Measurements from ENCODE around the gene USP15.

DNA sequence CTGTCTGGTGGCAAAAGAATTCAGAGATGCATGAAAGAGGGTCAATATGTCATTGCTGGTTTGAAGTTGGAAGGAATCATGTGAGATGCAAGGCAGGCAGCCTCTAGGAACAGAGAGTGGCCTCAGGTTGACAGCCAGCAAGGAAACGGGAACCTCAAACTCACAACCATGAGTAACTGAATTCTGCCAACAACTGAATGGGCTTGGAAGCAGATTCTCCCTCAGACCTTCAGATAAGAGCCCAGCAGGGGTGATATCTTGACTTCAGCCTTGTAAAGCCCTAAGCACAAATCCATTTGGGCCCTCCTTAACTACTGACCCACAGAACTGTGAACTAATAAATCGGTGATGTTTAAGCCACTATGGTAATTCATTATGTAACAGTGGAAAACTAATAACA is 35.8 kb downstream of the USP15 start:
- no peak for TF ChIP-seq POLR2A (IDR thresholded peaks at IDR 0.05)
- TF ChIP-seq, protein P1, sequence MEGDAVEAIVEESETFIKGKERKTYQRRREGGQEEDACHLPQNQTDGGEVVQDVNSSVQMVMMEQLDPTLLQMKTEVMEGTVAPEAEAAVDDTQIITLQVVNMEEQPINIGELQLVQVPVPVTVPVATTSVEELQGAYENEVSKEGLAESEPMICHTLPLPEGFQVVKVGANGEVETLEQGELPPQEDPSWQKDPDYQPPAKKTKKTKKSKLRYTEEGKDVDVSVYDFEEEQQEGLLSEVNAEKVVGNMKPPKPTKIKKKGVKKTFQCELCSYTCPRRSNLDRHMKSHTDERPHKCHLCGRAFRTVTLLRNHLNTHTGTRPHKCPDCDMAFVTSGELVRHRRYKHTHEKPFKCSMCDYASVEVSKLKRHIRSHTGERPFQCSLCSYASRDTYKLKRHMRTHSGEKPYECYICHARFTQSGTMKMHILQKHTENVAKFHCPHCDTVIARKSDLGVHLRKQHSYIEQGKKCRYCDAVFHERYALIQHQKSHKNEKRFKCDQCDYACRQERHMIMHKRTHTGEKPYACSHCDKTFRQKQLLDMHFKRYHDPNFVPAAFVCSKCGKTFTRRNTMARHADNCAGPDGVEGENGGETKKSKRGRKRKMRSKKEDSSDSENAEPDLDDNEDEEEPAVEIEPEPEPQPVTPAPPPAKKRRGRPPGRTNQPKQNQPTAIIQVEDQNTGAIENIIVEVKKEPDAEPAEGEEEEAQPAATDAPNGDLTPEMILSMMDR (IDR thresholded peaks at IDR 0.05): no peak
